22Rv1 (cell line): Measurements from ENCODE around the gene BBS7.

Source experiments
- H3K27ac ChIP-seq: fragments of 450-650 bp; 2 replicates; pipeline ENCODE4 v1.5.1; 2017
- CTCF ChIP-seq: fragments of 450-650 bp; IDR thresholded peaks from 2 replicates; pipeline ENCODE4 v1.5.1; 2017; ENCODE audit warnings: mild to moderate bottlenecking
- ZFX ChIP-seq: fragments of 450-650 bp; IDR thresholded peaks from 2 replicates; pipeline ENCODE4 v1.6.1; 2017; ENCODE audit warnings: antibody characterized with exemption, borderline replicate concordance

Gene BBS7

DNA sequence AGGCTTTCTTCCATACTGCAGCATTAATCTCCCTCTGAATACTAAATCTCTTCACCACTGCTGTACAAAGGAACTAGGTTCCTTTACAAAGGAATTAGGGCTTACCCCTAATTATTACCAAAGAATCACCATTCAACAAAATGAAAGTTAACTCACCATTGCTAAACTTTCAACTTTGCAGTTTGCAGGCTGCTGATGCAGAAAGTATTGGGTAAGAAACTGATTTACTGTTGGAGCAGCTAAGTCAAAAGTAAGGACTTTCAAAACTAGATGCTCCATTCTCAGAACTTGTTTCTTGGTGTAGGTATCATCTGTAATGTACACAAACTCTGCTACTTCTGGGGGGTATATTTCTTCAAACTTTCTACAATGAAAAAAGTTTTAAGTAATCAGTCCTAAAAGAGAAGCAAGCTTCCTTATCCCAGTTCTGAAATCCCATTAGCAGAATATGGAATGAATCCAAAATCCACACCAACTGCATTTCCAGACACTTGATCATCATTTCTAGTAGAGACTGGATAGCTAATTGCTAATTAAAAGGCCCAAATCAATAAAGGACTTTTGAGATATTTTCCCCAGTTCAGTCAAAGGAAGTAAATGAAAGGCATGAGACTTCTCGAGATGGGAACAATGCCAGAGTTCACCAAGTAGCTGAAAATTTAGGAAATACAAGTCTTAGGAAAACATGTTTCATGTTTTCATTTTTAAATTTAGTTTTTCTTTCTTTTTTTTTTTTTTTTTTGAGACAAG lies 50.9 kb downstream of the BBS7 start:
- no peak overlapping the region; the same call in 1 of the 2 replicates for H3K27ac ChIP-seq
- TF ChIP-seq ZFX (no peak), CTCF (no peak)

DNA sequence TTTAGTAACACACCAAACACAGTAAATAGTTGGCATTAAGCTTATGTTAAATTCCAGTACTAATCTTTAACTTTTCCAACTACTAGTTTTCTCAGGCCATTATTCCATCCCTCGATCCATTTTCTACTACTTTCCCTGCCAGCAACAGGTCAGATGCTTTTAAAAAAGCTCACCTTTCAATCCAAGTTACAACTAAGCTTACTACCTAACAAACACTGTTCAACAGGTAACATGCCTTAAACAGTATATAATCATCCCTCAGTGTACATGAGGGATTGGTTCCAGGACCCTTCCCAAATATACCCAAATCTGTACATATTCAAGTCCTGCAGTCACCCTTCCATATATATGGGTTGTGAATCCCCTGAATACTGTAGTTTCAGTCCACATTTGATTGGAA lies 52.1 kb downstream of the BBS7 start:
- peak overlapping the region; percentile 12; the same call in 1 of the 2 replicates for H3K27ac ChIP-seq
- TF ChIP-seq CTCF: no peak
- no peak for TF ChIP-seq ZFX

- TF ChIP-seq CTCF (no peak), ZFX (no peak)
- H3K27ac ChIP-seq: 0 out of 2 replicates have a peak overlapping the region, but pooled peaks have one; percentile 2
Observed at GRCh38 chr4:121817701-121818100, 52.6 kb downstream of the BBS7 start.

GRCh38 chr4:121817006-121817405 lies 53.3 kb downstream of the BBS7 start:
- no peak for TF ChIP-seq ZFX
- TF ChIP-seq CTCF: no peak
- H3K27ac ChIP-seq: no peak overlapping the region

GRCh38 chr4:121814756-121815155 lies 55.5 kb downstream of the BBS7 start:
- no peak overlapping the region for H3K27ac ChIP-seq
- TF ChIP-seq ZFX (no peak), CTCF (no peak)

GRCh38 chr4:121811122-121811521 lies 59.2 kb downstream of the BBS7 start:
- TF ChIP-seq CTCF (no peak), ZFX (no peak)

DNA sequence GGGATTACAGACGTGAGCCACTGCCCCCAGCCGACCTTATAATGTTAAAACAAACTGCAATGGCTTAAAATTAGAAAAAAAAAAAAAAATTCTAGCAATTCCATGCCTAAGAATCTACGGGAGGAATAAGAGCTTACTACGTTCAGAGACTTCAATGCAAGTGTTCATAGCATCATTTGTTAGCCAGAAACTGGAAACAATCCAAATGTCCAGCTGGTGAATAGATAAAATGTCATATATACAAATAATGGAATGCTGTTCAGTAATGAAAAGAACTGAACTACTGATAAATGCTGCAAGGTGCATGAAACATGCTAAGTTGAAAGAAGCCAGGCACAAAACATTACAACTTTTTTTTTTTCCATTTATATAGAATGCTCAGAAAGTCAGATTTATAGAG lies 63.9 kb downstream of the BBS7 start:
- no peak overlapping the region for H3K27ac ChIP-seq
- TF ChIP-seq CTCF: no peak
- TF ChIP-seq ZFX: no peak

More at GRCh38 chr4:121811122-121811521, 59.2 kb downstream of the BBS7 start:
- H3K27ac ChIP-seq: no peak overlapping the region
